Astrocyte (in vitro differentiated cells and primary cell): ENCODE data around the gene MEMO1. TPM values are rescaled to one million over a fixed set of nuclear protein-coding genes. Genes with fewer than 3 reads are reported as not detected.

Experiments used
- DNase-seq: peaks from one replicate; pipeline ENCODE4 v3.0.0-alpha.2; 2010; ENCODE audit warnings: low read depth
- FAIRE-seq: peaks from 2 replicates; lab custom pipeline; 2011; peaks lifted over from hg19 to GRCh38; lab: Jason Lieb, UNC
- H2AFZ ChIP-seq: 2 replicates; pipeline ENCODE4 v1.6.0; 2012; ENCODE audit warnings: low read depth, low read length, inconsistent platforms
- H3K27ac ChIP-seq: 2 replicates; pipeline ENCODE4 v1.5.1; 2011; ENCODE audit warnings: low read depth, low read length, inconsistent platforms
- H3K27me3 ChIP-seq: 2 replicates; pipeline ENCODE4 v1.6.0; 2011; ENCODE audit warnings: low read length, inconsistent platforms; ENCODE audit not compliant: insufficient read depth
- H3K36me3 ChIP-seq: 2 replicates; pipeline ENCODE4 v1.5.1; 2011; ENCODE audit warnings: low read length, inconsistent platforms; ENCODE audit not compliant: insufficient read depth
- H3K4me1 ChIP-seq: 2 replicates; pipeline ENCODE4 v1.5.1; 2011; ENCODE audit warnings: low read length, inconsistent platforms; ENCODE audit not compliant: insufficient read depth
- H3K4me2 ChIP-seq: 2 replicates; pipeline ENCODE4 v1.6.0; 2012; ENCODE audit warnings: low read length, inconsistent platforms
- H3K4me3 ChIP-seq: 2 replicates; pipeline ENCODE4 v1.5.1; 2011; ENCODE audit warnings: low read depth, mild to moderate bottlenecking, low read length, inconsistent platforms; ENCODE audit not compliant: insufficient read depth
- H3K79me2 ChIP-seq: 2 replicates; pipeline ENCODE4 v1.6.0; 2012; ENCODE audit warnings: mild to moderate bottlenecking, low read length, inconsistent platforms; ENCODE audit not compliant: insufficient read depth
- H3K9ac ChIP-seq: 2 replicates; pipeline ENCODE4 v1.6.0; 2012; ENCODE audit warnings: mild to moderate bottlenecking, low read length, inconsistent platforms
- H3K9me3 ChIP-seq: 2 replicates; pipeline ENCODE4 v1.5.1; 2012; ENCODE audit warnings: low read depth, mild to moderate bottlenecking, low read length, inconsistent platforms; ENCODE audit not compliant: insufficient read depth
- H4K20me1 ChIP-seq: 2 replicates; pipeline ENCODE4 v1.6.0; 2012; ENCODE audit warnings: low read length, inconsistent platforms; ENCODE audit not compliant: insufficient read depth
- H3K27ac Mint-ChIP-seq: one replicate; pipeline ENCODE4 v1.8.0; 2021; ENCODE audit warnings: mild to moderate bottlenecking, mixed read lengths; ENCODE audit not compliant: unreplicated experiment
- H3K27me3 Mint-ChIP-seq: one replicate; pipeline ENCODE4 v1.8.0; 2021; ENCODE audit warnings: low read depth, mixed read lengths; ENCODE audit not compliant: unreplicated experiment
- H3K36me3 Mint-ChIP-seq: one replicate; pipeline ENCODE4 v1.8.0; 2021; ENCODE audit warnings: low read depth, mixed read lengths; ENCODE audit not compliant: unreplicated experiment
- H3K4me1 Mint-ChIP-seq: one replicate; pipeline ENCODE4 v1.8.0; 2021; ENCODE audit warnings: low read depth, mixed read lengths; ENCODE audit not compliant: unreplicated experiment
- H3K4me3 Mint-ChIP-seq: one replicate; pipeline ENCODE4 v1.8.0; 2021; ENCODE audit warnings: mild to moderate bottlenecking, moderate library complexity, mixed read lengths; ENCODE audit not compliant: unreplicated experiment
- H3K9me3 Mint-ChIP-seq: one replicate; pipeline ENCODE4 v1.8.0; 2021; ENCODE audit warnings: mild to moderate bottlenecking, mixed read lengths; ENCODE audit not compliant: unreplicated experiment
- CTCF ChIP-seq: IDR thresholded peaks from 2 replicates; pipeline ENCODE4 v1.5.1; 2011; ENCODE audit warnings: low read depth, mild to moderate bottlenecking, inconsistent platforms, low read length, moderate library complexity; ENCODE audit not compliant: insufficient read depth
- EZH2 ChIP-seq: IDR thresholded peaks from 2 replicates; pipeline ENCODE4 v1.6.1; 2012; ENCODE audit warnings: mild to moderate bottlenecking, low read length, inconsistent platforms; ENCODE audit not compliant: insufficient read depth
- total RNA-seq: library from RNA; stranded (reverse); gene quantifications from 2 replicates; pipeline ENCODE4 v1.2.1, GENCODE V29; 2021

MEMO1 gene
- total RNA-seq, 1 donor from 2014 or later: 65.2 TPM

- no peaks in the 10 kb centered on the region for H3K27me3 Mint-ChIP-seq
- H3K4me1 ChIP-seq: peaks cover 9% of the 10 kb centered on the region
- TF ChIP-seq EZH2: no peak
- no peak for TF ChIP-seq CTCF
- peaks cover 24% of the 10 kb centered on the region for H3K4me1 Mint-ChIP-seq
- H3K36me3 Mint-ChIP-seq: no peaks in the 10 kb centered on the region
- no peak overlapping the region for H3K27ac ChIP-seq
- H3K9ac ChIP-seq: no peak overlapping the region
- H3K4me3 Mint-ChIP-seq: no peak overlapping the region
- H3K36me3 ChIP-seq: no peaks in the 10 kb centered on the region
- FAIRE-seq: no peak
- H3K9me3 Mint-ChIP-seq: no peaks in the 10 kb centered on the region
- H2AFZ ChIP-seq: no peak overlapping the region
- H3K27me3 ChIP-seq: no peaks in the 10 kb centered on the region
- H3K4me3 ChIP-seq: no peak overlapping the region
- DNase-seq: no peak
- peaks cover 72% of the 10 kb centered on the region for H4K20me1 ChIP-seq
- no peak overlapping the region for H3K4me2 ChIP-seq
- H3K9me3 ChIP-seq: no peaks in the 10 kb centered on the region
- H3K79me2 ChIP-seq: peaks cover 98% of the 10 kb centered on the region
- no peak overlapping the region for H3K27ac Mint-ChIP-seq
Measured at GRCh38 chr2:31996571-31997150, 14.1 kb downstream of the MEMO1 start.

- H3K4me3 Mint-ChIP-seq: no peak overlapping the region
- TF ChIP-seq EZH2 (no peak), CTCF (no peak)
- peaks cover 57% of the 10 kb centered on the region for H4K20me1 ChIP-seq
- H2AFZ ChIP-seq: no peak overlapping the region
- no peaks in the 10 kb centered on the region for H3K36me3 ChIP-seq
- H3K36me3 Mint-ChIP-seq: no peaks in the 10 kb centered on the region
- H3K27me3 ChIP-seq: no peaks in the 10 kb centered on the region
- H3K9me3 ChIP-seq: no peaks in the 10 kb centered on the region
- peaks cover 21% of the 10 kb centered on the region for H3K4me1 Mint-ChIP-seq
- peaks cover 6% of the 10 kb centered on the region for H3K4me1 ChIP-seq
- H3K27me3 Mint-ChIP-seq: no peaks in the 10 kb centered on the region
- no peak for DNase-seq
- no peak overlapping the region for H3K9ac ChIP-seq
- FAIRE-seq: no peak
- peaks cover 99% of the 10 kb centered on the region for H3K79me2 ChIP-seq
- H3K9me3 Mint-ChIP-seq: no peaks in the 10 kb centered on the region
- no peak overlapping the region for H3K4me2 ChIP-seq
- no peak overlapping the region for H3K27ac Mint-ChIP-seq
- H3K4me3 ChIP-seq: no peak overlapping the region
- no peak overlapping the region for H3K27ac ChIP-seq
Measured at GRCh38 chr2:31992934-31993333, 17.9 kb downstream of the MEMO1 start.

- H3K79me2 ChIP-seq: peaks cover 98% of the 10 kb centered on the region
- peaks cover 5% of the 10 kb centered on the region for H3K4me1 ChIP-seq
- no peak overlapping the region for H2AFZ ChIP-seq
- peaks cover 54% of the 10 kb centered on the region for H4K20me1 ChIP-seq
- no peak overlapping the region for H3K9ac ChIP-seq
- DNase-seq (no peak), FAIRE-seq (no peak)
- H3K4me2 ChIP-seq: no peak overlapping the region
- Mint-ChIP-seq H3K9me3 (no peaks in the 10 kb centered on the region), H3K27me3 (no peaks in the 10 kb centered on the region), H3K27ac (no peak overlapping the region), H3K36me3 (no peaks in the 10 kb centered on the region), H3K4me1 (peaks cover 18% of the 10 kb centered on the region), H3K4me3 (no peak overlapping the region)
- no peak overlapping the region for H3K27ac ChIP-seq
- no peaks in the 10 kb centered on the region for H3K27me3 ChIP-seq
- H3K9me3 ChIP-seq: no peaks in the 10 kb centered on the region
- TF ChIP-seq EZH2: no peak
- no peak for TF ChIP-seq CTCF
- H3K36me3 ChIP-seq: no peaks in the 10 kb centered on the region
- H3K4me3 ChIP-seq: no peak overlapping the region
Measured at GRCh38 chr2:31992025-31992579, 18.7 kb downstream of the MEMO1 start.
